ENCODE measurements around the gene TRMT44.
"Not testable (repeated sequence)": the region's sequence is repeated elsewhere in the genome, so short reads cannot be mapped to it uniquely, and the experiment has no call there.

Gene TRMT44

DNA sequence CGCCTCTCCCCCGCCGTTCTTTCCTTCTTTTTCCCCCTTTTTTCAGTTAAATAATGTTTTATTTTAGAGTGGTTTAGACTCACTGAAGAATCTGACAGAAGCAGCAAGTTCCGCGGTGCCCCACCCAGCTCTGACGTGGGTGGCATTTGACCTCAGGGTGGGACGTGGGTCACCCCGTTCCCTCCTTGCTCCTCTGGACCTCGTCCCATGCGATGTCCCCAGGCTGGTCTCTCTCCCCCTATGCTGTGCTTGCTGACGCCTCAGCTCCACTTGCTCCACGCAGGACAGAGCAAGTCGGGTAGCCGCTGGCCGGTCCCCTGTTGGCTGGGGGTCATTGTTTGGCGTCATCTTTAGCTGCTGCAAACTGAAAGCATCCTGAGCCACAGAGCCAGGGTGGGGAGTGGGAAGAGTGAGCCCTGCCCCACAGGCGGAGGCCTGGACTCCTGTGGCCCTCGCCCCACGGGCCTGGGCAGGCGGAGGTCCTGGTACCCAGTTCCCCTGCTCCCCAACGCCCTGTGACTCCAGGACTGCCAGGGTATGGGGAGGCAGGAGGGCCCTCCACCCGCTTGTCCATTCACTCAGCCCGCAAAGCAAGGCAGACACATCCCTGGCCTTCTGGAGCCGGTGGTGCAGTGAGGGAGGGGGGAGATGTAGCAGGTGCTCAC, 30.8 kb downstream of the TRMT44 start:
- no peak for DNase-seq

DNA sequence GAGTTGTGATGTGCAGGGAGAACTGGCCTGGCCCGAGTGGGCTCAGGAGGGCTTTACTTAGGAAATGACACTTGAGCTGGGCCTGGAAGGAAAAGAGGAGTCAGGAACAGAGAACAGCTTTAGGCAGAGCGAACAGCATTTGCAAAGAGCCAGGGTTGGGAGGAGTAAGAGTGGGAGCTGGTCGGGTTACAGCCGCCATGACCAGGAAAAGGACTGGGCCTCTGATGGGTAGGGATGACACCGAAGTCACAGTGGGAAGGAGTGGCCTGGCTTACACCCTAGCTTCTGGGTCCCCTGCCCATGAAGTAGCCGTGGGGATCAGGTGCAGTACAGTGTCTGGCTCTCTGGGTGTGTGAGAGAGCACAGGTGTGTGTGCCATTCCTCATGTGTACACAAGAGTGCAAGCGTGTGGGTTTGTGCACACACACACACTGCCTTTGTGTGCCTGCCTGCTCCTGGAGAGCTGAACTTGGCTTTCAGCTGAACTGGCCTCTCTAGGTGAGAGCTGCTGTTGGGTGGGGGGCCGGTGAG, 31.6 kb downstream of the TRMT44 start:
- DNase-seq: no peak

DNA sequence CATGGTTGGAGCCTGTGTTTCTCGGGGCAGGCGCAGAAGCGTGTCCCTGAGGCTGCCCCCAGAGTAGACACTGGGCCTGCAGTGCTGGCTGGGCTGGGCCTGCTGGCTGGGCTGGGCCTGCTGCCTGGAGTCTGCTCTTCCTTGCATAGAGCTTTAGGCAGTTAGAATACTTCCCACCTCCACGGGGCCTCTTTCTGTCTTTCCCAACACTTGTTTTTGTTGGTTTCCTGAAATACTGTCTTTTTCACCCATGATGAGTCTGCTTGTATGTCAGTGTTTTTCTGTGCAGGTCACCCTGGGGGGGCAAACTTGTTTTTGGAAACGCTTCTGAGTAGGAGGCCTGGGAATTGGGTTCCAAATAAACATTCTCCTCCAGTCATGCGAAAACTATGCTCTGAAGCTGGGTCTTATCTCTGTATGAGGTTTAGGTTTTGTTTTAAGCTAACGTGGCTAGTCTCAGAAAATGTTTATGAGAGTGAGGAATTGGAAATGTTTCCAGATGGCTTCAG, 32.2 kb downstream of the TRMT44 start:
- no peak for DNase-seq

DNA sequence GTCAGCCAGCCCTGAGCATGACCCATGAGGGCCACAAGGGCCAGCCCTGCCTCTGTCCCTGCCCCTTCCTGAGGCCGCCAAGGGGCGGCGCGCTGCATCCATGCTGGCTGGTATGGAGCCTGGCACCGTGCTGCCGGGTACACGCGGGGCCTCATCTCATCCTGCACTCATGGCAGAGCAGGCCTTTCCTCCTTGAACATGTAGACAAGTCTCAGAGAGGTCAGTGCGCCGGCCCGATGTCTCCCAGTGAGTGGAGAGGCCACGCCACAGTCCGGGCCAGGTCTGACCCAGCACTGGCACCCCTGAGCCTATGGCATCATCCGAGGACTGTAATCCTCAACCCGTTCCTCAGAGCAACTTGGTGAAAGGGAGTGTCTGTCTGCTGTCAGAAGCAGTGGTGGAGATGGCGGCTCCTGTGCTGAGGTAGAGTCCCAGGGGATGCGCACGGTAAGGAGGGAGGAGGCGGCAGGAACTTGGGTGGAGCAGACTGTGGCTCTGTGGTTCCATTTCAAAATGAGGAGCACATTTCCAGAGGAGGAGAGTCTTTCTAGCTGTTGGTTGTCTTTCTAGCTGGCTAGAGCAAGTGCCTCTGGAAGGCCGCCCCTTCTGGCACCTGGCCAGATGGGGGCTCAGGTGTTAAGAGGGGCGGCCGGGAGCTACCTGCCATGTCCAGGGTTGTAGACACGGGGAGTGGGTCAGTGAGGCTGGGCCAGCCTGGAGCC, 32.8 kb downstream of the TRMT44 start:
- DNase-seq: no peak

DNA sequence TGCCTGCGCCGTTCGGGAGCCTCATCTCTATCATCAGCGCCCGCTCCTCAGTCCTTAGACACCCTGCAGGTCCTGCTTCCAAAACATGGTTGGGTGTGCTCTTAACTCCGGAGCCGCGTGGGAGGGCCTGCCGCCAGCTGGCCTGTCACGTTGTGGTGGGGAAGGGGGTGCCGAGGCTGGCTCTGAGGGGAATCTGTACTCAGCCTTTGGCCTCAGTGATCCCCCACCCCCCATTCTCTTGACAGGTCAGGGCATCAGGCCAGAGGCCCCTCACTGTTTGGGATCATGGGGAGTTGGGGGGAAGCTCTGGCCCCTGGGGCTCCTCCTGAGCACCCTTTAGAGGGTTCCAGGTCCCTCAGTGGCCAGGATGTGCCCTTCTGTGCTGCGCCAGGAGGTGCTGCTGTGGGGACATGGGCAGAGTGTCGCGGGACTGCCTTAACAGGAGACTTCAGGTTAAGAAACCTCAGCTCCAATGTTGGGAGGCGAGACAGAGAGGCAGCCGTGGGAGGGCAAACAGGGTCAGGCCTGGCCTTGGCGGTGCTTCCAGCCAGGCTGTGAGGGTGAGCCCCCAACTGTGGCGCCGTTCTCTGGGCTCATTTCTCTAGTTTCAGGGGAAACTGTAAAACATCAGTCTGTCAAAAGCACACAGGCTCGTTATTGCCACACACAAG, 33.5 kb downstream of the TRMT44 start:
- no peak for DNase-seq

DNA sequence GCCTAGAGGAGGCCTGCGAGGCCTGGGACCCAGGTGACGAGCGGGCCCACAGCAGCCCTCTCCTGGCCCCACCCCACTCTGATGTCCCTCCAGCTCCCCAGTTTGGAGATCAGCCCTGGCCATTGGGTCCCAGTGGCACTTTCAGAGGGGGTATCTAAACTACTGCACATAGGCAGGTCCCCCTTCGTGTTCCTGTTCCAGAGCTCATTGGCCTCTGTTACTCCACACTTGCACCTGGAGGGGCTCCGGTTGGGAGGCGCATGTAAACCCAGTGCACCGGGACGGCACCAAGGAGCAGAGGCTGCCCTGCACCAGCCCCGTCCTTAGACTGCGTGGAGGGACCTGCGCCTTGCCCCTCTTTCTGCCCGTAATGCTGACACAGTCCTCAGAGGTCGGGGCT, 34.3 kb downstream of the TRMT44 start:
- no peak for DNase-seq

DNA sequence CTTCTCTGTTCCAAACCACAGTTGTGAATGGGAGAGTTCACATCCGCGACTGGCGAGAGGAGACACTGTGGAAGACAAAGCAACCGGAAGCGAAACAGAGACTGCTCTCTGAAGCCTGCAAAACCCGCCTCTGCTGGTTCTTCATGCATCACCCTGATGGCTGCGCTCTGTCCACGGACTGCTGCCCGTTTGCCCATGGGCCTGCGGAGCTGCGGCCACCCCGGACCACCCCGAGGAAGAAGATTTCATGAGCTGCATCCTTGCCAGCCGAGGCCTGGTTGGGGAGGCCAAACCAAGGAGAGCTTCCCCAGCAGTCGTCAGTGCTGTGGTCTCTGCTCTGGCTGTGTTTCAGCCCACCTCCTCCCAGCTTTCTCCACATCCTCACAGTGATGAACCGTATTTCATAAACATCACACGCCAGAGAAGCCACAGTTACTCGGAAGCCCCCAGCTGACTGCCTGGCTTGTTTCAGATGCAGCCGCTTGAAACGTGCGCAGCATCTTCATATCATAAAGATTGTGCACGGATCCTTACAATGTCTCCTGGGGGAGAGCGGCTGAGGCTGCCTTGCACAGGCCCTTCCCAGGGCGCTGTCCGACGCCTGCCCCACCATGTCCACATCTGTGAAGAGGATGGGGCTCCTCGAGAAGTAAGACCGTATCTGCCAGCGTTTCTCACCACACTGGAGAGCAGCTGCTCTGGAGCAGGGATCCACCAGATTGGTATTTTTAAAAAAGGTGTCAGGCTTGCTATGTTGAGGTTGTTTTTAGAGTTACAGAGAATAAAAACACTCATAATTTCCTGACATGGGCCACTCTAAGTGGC, 35.4 kb downstream of the TRMT44 start:
- no peak for DNase-seq

DNA sequence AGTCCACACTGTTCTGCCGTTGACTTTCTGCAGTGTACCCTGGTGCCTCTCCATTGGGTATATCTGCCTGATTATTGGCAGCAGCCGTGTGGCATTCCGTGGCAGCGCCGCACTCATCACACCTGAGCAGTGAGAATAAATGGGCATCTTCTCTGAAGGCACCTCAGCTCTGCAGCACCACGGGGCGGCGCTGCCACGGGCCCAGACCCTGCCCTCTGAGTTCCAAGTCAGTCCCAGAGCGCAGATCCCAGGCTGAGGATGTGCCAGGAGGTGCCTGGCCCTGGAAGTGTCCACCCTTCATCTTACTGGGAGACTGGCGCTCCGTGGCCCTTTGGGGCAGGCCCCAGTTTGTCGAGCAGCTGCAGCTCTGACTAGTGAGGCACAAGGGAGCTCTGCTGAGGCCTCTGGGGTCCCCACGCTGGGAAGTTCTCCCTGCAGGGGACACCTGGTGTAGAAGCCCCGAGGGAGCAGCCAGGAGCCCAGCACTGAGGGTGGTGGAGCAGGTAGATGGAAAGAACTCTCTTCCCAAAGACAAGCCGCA, 36.6 kb downstream of the TRMT44 start:
- DNase-seq: no peak

DNA sequence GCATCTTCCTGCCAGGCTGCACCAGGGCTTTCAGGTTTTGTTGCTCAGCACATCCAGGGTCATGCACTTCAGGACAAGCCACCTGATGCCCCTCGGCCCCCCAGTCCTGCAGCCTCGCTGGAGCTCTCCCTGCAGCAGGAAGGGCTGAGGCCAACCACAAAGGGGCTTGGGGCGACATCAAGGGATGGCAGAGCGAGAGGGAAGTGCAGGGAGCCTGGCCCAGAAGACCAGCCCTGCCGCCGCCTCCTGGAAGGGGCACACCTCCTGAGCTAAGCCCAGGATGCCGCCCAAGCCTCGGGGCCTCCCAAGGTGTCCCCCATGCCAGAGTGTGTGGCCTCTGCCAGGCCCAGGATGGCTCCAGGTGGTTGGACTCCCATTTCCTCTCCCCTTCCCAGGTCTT, 37.1 kb downstream of the TRMT44 start:
- DNase-seq: no peak

DNA sequence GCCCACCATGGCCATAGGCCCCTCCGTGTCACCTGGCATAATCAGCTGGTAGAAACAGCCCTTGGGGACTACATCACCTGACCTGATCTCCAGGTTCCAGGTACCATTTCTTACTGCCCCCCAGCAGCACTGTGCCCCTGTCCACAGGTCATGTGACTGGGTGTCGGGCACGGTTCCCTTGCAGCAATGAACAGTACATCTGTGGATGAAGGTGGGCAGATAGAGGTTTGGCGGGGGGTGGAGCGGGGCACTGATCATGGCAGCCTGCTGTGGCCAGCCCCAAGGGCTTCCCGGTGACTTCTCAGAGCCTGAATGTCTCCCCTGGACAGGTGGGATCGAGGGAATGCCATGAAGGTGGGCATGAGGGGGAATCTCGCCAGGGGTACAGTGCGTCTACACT, 37.8 kb downstream of the TRMT44 start:
- DNase-seq: no peak

DNA sequence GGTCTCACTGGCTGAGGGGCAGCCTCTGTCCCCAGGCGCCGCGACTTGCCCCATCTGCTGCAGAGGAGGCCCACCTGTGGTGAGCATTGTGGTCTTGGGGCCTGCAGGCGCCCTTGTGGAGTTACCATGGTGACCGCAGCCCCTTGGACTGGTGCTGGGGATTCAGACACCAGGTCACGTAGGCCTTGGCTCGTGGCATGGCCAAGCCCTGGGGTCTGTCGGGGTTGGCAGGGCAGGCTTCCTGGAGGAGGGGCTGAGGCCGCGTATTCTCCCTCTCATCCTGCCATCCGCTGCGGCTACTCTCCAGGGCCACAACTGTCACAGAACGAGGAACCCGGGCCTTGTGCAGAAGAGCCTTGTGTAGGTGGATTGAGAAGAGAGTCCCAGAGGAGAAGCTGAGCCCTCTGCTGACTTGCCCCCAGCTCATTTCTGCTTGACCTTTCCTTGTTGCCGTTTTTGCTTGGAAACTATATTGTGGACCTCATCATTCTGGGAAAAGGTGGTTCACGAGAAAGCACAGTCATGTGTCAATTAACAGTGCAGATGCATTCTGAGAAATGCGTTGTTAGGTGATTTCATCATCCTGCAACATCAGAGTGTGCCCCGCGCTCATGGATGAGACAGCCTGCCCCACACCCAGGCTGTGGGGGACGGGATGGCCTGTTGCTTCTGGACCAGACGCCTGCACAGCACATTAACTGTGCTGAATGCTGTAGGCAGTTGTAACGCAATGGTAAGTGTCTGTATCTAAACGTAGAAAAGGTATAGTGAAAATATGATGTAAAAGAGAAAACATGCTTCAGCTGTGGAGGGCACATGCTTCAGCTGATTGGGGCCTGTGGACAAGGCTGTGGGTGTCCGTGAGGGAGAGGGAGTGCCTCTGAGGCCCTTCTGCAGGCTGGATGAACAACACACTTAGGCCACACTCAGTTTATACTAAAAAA, 38.5 kb downstream of the TRMT44 start:
- DNase-seq: no peak

DNA sequence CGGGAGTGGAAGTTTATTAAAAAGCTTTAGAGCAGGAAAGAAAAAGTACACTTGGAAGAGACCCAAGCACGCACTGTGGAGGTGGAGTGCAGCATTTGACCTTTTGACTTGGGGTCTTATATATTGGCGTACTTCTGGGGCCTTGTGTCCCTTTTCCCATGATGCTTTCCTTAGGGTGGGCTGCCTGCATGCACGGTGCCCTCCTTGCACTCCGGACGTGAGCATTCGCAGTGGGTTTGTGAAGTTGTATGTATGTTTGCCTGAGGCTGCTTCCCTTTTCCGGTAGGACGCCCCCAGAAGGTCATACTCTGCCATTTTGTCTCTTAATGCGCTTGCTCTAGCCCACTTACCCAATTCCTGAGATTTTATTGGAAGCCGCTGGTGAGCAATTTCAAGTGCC, 39.6 kb downstream of the TRMT44 start:
- DNase-seq: no peak

DNA sequence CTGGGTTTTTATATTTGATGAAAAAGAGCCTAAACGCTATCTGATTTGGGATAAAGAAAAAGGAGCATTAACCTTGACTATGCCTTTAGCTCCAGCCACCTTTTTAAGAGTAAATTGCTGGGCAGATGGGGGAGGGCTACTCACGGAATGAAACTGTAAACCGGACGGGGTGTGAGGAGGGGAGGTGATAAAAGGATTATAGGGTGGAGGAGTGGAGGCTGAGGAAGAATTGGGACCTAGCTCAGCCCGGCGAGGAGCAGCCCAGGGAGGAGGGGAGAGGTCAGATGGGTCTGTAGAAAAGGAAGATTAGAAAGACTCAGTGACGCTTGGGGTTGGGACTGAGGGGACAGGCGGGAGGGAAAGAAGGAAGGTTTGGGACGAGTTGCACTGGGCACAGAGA, 46.1 kb downstream of the TRMT44 start:
- DNase-seq: not testable (repeated sequence)

DNA sequence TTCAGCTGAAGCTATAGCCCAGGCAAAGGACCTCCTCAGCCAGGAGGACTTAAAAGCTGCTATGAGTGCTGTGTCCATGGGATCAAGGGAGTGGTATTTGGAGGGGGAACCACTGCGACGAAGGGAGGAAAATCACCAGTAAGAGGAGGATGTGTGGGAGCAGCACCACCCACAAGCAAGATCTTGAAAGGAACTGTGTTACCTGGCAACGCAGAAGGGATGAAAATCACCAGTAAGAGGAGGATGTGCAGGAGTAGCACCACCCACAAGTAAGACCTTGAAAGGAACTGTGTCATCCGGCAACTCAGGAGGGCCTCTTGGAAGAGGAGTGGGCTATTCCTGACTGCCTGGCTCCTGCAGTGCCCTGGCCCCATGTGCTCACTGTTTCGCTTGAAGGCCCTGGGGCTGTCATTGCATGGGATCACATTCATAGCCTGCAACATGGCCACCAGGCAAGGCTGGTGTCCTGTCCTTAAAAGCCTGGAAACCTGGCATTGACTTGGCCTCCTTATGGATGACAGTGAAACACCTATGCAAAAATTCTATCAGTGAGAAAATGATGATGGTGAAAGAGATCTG, 48.3 kb downstream of the TRMT44 start:
- no peak for DNase-seq

DNA sequence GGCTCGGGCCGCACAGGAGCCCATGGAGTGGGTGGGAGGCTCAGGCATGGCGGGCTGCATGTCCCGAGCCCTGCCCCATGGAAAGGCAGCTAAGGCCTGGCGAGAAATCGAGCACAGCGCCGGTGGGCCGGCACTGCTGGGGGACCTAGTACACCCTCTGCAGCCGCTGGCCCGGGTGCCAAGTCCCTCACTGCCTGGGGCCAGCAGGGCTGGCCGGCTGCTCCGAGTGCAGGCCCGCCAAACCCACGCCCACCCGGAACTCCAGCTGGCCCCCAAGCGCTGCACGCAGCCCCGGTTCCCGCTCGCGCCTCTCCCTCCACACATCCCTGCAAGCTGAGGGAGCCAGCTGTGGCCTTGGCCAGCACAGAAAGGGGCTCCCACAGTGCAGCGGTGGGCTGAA, 50.9 kb downstream of the TRMT44 start:
- not testable (repeated sequence) for DNase-seq

DNA sequence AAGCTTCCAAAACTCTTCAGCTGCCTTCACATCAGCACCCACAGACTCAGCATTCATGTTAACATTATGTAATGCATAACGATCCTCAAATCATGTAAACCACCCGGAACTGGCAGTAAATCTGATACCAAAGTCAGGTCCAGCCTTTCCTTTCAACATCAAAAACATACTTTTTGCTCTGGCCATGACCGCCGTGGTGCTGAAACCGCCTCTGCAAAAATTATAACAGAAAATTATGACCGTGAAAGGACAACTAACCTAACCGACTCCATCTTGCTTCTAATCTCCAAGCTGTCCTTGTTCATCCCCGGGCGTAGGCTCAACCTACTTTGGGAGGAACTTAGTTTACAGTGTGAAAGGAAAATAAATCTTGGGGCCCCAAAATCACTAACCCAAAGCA, 51.6 kb downstream of the TRMT44 start:
- DNase-seq: no peak

DNA sequence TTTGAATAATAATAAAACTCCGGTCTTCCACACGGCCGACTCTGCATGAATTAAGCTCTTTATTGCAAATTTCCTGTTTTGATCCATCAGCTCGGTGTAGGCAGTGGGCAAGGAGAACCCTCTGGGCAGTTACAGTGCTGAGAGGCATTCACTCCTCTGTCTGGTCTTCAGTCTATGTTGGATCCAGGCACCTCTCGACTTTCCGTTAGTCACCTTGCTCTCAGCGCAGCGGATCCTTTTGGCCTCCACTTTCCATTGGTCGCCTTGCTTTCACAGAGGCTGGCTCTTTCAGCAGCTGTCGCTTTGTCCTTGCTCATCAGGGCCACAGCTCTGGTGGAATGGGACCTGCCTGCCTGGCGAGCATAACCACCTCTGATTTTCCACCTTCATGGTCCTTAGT, 52.9 kb downstream of the TRMT44 start:
- no peak for DNase-seq

DNA sequence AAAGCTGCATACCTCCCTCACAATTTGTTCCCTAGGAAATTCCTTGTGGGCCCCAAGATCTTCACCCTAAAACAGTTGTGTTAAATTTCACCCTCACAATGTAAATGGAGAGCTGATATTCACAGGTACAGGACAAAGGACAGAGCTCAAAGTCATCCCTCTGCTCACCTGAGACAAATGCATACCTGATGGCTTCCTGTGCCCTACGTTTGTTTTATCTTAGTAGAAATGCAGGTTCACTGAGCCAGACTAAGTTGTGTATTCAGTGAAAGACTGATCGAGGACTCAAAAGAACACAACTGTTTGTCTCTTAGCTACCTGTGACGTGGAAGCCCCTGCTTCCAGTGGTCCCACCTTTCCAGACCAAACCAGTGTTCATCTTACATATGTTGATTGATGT, 53.6 kb downstream of the TRMT44 start:
- no peak for DNase-seq

DNA sequence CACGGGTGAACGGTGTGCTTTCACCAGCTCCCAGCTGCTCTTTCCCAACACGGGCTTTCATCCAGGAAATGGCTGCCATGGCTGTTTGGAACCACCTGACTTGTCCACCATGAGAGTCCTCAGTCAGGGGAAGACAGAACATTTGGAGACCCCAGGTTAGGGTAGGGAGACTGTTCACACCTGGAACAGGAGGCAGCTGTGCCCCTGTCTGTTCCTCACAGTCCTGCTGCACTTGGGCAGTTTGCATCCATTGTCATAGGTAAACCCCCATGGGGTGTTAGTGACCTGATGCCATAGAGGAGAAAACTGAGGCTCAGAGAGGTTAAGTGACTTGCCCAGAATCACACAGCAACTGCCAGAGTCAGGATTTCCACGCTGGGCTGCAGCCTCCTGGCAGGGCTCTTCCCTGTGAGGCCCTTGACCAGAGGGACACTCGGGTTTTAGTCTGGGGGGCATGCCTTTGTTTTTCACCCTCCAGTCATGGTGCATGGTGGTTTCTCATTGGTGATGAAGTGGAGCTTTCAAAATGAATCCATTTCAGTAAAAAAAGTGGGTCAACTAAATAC, 54.5 kb downstream of the TRMT44 start:
- no peak for DNase-seq

DNA sequence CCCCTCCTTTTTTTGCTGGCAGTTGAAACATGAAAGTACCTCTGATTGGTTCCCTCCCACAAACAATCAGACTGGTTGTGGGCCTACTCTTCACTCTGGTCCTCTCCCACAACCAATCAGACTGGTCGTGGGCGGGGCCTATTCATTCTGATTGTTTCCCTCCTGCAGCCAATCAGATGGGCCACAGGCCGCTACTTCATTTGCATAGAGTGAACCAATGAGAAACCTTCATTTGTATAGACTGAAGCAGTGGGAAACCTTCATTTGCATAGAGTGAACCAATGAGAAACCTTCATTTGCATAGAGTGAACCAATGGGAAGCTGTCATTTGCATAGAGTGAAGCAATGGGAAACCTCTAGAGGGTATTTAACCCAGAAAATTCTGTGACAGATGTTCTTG, 55.2 kb downstream of the TRMT44 start:
- no peak for DNase-seq

DNA sequence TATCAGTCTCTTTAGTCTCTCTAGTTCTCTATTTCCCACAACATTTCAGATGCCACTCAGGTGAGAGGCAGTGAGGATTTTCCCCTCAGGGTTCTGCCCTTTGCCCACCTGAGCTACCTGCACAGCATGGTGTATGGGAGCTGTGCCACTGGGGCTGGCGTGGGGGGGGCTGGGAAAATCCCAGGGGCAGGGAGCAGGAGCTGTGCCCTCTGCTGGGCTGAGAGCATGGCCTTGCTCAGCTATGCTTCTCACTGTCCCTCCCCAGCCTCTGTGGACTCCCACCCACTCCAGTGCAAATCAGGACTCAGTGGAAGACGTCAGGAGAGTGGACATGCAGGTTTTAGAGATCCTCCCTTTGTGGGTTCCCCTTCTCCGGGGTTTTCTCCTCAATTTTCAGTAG, 57.2 kb downstream of the TRMT44 start:
- DNase-seq: no peak

Data from activated T-cell treated with anti-CD3 and anti-CD28 coated beads for 4 hours (primary cell).